Cardiac fibroblast (primary cell): ENCODE results near the gene SERPINB7.
A peak's percentile ranks its signal among the peaks of the same experiment; 100 is the strongest.

Source experiments
- DNase-seq, 2 donors: peaks; one replicate each; pipeline versions ENCODE4 v3.0.0 to v3.0.0-alpha.2; 2010; ENCODE audit warnings: low read depth in 2 of 2
- H3K4me3 ChIP-seq, 2 donors: replicated peaks in 1 of 2; 1 replicate in 1 of 2; 2 replicates in 1 of 2; pipeline ENCODE4 v1.5.1; 2011; ENCODE audit warnings: low read depth in 2 of 2, low read length in 2 of 2, mild to moderate bottlenecking in 2 of 2, moderate library complexity in 1 of 2
- CTCF ChIP-seq: IDR thresholded peaks from one replicate; pipeline ENCODE4 v1.5.1; 2011; ENCODE audit warnings: low read depth, mild to moderate bottlenecking, low read length, inconsistent platforms

SERPINB7 gene

GRCh38 chr18:63784787-63785452 lies 9.7 kb downstream of the SERPINB7 start:
- no peak overlapping the region for H3K4me3 ChIP-seq
- TF ChIP-seq CTCF = no peak
- DNase-seq = no peak

GRCh38 chr18:63787673-63788072 lies 12.5 kb downstream of the SERPINB7 start:
- no peak for DNase-seq
- no peak overlapping the region for H3K4me3 ChIP-seq
- no peak for TF ChIP-seq CTCF

DNA sequence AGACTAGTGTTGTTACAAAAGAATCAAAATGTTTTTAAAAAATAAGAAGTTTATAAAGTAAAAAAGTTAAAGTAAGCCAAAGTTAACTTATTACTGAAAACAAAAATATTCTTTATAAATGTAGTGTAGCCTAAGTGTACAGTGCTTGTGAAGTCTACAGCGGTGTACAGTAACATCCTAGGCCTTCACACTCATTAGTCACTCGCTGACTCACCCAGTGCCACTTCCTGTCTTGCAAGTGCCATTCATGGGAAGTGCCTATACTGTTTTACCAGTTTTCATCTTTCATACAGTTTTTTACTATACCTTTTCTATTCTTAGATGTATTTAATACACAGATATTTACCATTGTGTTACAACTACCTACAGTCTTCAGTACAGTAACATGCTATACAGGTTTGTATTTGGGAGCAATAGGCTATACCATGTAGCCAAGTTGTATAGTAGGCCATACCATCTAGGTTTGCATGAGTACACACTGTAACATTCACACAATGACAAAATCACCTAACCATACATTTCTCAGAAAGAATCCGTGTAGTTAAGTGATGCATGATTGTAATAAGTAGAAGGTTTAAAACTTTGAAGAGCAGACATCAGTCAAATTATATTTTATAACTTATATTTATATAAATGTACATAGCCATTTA lies 13.4 kb downstream of the SERPINB7 start:
- H3K4me3 ChIP-seq = no peak overlapping the region
- DNase-seq = peak; percentile 45 to 92
- no peak for TF ChIP-seq CTCF

DNA sequence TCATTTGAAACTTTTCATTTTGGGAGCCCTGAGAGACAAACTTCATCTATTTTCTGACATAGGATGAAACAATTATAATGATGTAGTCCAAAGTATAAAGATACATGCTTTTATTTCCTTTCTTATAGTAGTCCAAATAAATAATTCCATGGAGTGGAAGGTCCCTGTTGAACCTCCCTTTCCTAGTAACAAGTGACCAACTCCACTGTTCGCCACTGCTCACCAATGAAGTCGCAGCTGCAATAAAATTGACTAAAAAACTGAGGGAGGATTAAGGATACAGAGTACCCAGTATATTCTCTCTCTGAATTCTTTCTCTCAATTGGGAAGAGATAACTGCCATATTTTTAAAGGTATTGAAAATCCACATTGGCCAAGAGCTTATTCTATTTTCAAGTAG lies 14.1 kb downstream of the SERPINB7 start:
- no peak overlapping the region for H3K4me3 ChIP-seq
- no peak for TF ChIP-seq CTCF

GRCh38 chr18:63795606-63796005 lies 20.4 kb downstream of the SERPINB7 start:
- peak in 1 of 2 donors; percentile 32 for DNase-seq

More for the DNA sequence above, 14.1 kb downstream of the SERPINB7 start:
- no peak for DNase-seq

DNA sequence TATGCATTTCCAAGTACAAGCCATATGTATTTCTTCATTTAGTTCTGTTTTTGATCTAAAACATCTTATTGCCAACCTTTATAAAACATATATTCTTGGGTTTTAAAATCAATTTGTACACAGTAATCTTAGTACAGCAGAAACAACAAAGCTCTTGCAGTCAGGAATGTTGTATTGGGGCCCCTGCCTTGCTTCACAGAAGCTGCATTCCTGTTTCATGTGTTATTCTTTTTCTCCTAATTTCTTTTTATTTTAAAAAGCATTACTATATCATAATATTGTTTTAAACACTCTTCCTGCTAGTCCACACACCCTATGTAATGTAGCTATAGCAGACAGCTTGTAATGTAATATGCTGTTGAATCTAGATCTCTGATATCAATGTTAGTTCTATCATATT lies 24.0 kb downstream of the SERPINB7 start:
- no peak for DNase-seq
- no peak for TF ChIP-seq CTCF
- no peak overlapping the region for H3K4me3 ChIP-seq

More at GRCh38 chr18:63795606-63796005, 20.4 kb downstream of the SERPINB7 start:
- no peak for TF ChIP-seq CTCF
- H3K4me3 ChIP-seq = no peak overlapping the region

GRCh38 chr18:63801343-63801742 lies 26.1 kb downstream of the SERPINB7 start:
- TF ChIP-seq CTCF = no peak
- DNase-seq = no peak
- no peak overlapping the region for H3K4me3 ChIP-seq
